Right forelimb (tissue), 1 donor: ENCODE measurements around the gene UBE2N.
A peak's percentile ranks its signal among the peaks of the same experiment; 100 is the strongest.

Source experiments
- DNase-seq: peaks from one replicate; pipeline ENCODE4 v3.0.0-alpha.2; 2018

UBE2N gene

GRCh38 chr12:93379326-93379980, 62.3 kb downstream of the UBE2N start:
- no peak for DNase-seq

GRCh38 chr12:93378998-93379325, 62.8 kb downstream of the UBE2N start:
- DNase-seq, result no peak

- peak; percentile 81 for DNase-seq
These were observed 63.4 kb downstream of the UBE2N start for GRCh38 chr12:93378196-93378997.

GRCh38 chr12:93377252-93378195, 64.2 kb downstream of the UBE2N start, which contains the start of gene NUDT4:
TSS of gene NUDT4 (plus strand) at chr12:93377925. CDS start at chr12:93378323, 398 bp downstream.
- DNase-seq, result peak; percentile 100

GRCh38 chr12:93376436-93377251, 65.1 kb downstream of the UBE2N start:
- peak; percentile 52 for DNase-seq

- DNase-seq, result no peak
These were observed 65.8 kb downstream of the UBE2N start for GRCh38 chr12:93375906-93376305.

GRCh38 chr12:93373961-93374656, 67.6 kb downstream of the UBE2N start:
- DNase-seq, result no peak

GRCh38 chr12:93370947-93371346, 70.8 kb downstream of the UBE2N start:
- no peak for DNase-seq

- DNase-seq, result no peak
These were observed 72.2 kb downstream of the UBE2N start for GRCh38 chr12:93369505-93369904.

GRCh38 chr12:93368766-93369165, 73.0 kb downstream of the UBE2N start:
- no peak for DNase-seq

- DNase-seq, result no peak
These were observed 75.3 kb downstream of the UBE2N start for GRCh38 chr12:93366422-93366821.

- no peak for DNase-seq
These were observed 75.9 kb downstream of the UBE2N start for GRCh38 chr12:93365616-93366405.

GRCh38 chr12:93363841-93364297, 77.9 kb downstream of the UBE2N start:
- DNase-seq, result no peak

GRCh38 chr12:93361151-93361919, 80.4 kb downstream of the UBE2N start:
- DNase-seq, result no peak

- DNase-seq, result no peak
These were observed 81.1 kb downstream of the UBE2N start for GRCh38 chr12:93360688-93361087.

- no peak for DNase-seq
These were observed 82.9 kb downstream of the UBE2N start for GRCh38 chr12:93358821-93359220.

GRCh38 chr12:93358058-93358457, 83.7 kb downstream of the UBE2N start:
- DNase-seq, result no peak

- DNase-seq, result no peak
These were observed 85.5 kb downstream of the UBE2N start for GRCh38 chr12:93356214-93356613.
